Heart left ventricle (tissue), 13 donors: Measurements from ENCODE around the gene DIS3L2.

Experiments used
- POLR2A ChIP-seq, 2 donors: fragments of 450-650 bp; IDR thresholded peaks; one replicate each; pipeline ENCODE4 v1.6.1; 2017; ENCODE audit warnings: antibody characterized with exemption in 2 of 2, mild to moderate bottlenecking in 2 of 2, moderate library complexity in 2 of 2
- TF ChIP-seq, protein P1 (sequence below), 12 donors: fragments of 200-600 bp; sonication (generic) in 4 of 12; IDR thresholded peaks; one replicate each; pipeline versions ENCODE4 v1.5.0 to v1.8.0; 2018 to 2022; ENCODE audit warnings: antibody characterized with exemption in 12 of 12, mild to moderate bottlenecking in 5 of 12
- donor health status: ischemic (EF 13 %, LVEDD 7.1; RV severe dilation, severe dysfunction).
- donor health status: DM: no; HTN: yes; CAD: no.
- donor health status: DM: no; HTN: no; CAD: no.
- donor health status: ischemic (EF 25% LVEDD 6.9; RV normal size, moderate dysfunction).
- donor health status: ischemic (EF 25% LVEDD 5.7; RV mildly dilated, moderate dysfunction).
- donor health status: ischemic (EF 35%, LVEDD 5.7; RV mildly dilated, moderate dysfunction).
- donor health status: nonischemic (EF 11% LVEDD 7.7; RV severe dilation, severe dysfunction).
- donor health status: DM: yes; HTN: yes; CAD: no.
- donor health status: PGD.
- donor health status: ischemic (EF 29% LVEDD 5.4; RV normal size, mild dysfunction).
- donor health status: nonischemic (EF 23%, LVEDD 6.1; RV moderate dilation, normal function).

DNA sequence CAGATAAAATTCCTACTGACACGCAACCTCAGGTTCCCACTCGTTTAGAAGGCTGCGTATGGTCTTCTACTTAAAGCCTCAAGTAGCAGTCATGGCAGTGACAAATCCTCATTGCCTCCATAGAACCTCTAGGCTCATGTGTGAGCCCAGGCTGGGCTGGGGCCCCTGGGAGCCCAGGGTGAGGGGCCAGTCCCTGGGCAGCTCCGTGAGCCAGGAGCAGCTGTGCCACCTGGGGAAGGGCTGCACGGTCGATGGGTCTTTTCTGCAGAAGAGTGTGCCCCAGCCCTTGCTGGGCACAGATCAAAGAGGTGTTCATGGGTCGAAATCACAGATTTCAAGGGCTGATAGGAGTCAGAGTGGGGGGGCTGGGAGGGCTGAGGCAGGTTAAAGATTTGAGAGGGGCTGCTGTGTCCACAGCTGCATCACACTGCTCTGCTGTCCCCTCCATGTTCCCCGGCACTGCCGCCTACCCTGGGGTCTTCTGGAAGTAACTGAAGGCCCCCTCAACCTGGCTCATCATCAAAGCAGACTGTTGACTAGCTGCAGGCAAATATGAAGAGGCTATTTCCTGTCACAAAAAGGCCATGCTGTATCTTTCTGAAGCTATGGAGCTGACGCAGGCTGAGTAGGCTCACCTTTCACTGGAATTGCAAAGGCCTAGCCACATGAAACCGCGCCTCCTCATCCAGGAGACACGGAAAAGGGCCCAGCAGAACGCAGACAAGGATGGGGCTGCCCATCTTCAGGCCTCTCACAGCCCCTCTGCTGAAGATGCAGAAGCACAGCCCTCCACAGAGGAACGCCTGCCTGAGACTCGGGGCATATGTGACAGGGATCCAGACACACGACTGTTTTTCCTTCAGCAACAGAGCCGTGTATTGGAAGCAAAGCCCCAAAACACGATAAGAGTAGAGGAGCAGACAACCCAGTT is 381.4 kb downstream of the DIS3L2 start:
- TF ChIP-seq, protein P1, sequence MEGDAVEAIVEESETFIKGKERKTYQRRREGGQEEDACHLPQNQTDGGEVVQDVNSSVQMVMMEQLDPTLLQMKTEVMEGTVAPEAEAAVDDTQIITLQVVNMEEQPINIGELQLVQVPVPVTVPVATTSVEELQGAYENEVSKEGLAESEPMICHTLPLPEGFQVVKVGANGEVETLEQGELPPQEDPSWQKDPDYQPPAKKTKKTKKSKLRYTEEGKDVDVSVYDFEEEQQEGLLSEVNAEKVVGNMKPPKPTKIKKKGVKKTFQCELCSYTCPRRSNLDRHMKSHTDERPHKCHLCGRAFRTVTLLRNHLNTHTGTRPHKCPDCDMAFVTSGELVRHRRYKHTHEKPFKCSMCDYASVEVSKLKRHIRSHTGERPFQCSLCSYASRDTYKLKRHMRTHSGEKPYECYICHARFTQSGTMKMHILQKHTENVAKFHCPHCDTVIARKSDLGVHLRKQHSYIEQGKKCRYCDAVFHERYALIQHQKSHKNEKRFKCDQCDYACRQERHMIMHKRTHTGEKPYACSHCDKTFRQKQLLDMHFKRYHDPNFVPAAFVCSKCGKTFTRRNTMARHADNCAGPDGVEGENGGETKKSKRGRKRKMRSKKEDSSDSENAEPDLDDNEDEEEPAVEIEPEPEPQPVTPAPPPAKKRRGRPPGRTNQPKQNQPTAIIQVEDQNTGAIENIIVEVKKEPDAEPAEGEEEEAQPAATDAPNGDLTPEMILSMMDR (IDR thresholded peaks at IDR 0.05), result no peak
- no peak for TF ChIP-seq POLR2A (IDR thresholded peaks at IDR 0.05)
